ENCODE measurements around the gene KANK4. TPM values are rescaled to one million over a fixed set of nuclear protein-coding genes. Genes with fewer than 3 reads are reported as not detected.

Gene KANK4
- total RNA-seq, 2 experiments from 2014 or later, result not detected

- Mint-ChIP-seq H3K4me3 (no peak overlapping the region), H3K36me3 (ENCODE audit: low read depth) (no peaks in the 10 kb centered on the region), H3K4me1 (ENCODE audit: low read depth) (no peaks in the 10 kb centered on the region), H3K27me3 (peaks cover 8% of the 10 kb centered on the region), H3K27ac (no peak overlapping the region), H3K9me3 (no peaks in the 10 kb centered on the region)
- CTCF ChIA-PET, result no interaction called here
- POLR2A ChIA-PET, result no interaction called here
- ATAC-seq (no peak), DNase-seq (no peak)
- intact Hi-C loops (cut with micrococcal nuclease), result no loop called here
- TF ChIP-seq, protein P1, sequence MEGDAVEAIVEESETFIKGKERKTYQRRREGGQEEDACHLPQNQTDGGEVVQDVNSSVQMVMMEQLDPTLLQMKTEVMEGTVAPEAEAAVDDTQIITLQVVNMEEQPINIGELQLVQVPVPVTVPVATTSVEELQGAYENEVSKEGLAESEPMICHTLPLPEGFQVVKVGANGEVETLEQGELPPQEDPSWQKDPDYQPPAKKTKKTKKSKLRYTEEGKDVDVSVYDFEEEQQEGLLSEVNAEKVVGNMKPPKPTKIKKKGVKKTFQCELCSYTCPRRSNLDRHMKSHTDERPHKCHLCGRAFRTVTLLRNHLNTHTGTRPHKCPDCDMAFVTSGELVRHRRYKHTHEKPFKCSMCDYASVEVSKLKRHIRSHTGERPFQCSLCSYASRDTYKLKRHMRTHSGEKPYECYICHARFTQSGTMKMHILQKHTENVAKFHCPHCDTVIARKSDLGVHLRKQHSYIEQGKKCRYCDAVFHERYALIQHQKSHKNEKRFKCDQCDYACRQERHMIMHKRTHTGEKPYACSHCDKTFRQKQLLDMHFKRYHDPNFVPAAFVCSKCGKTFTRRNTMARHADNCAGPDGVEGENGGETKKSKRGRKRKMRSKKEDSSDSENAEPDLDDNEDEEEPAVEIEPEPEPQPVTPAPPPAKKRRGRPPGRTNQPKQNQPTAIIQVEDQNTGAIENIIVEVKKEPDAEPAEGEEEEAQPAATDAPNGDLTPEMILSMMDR (IDR thresholded peaks at IDR 0.05), result no peak
These were observed 31.0 kb downstream of the KANK4 start for GRCh38 chr1:62288224-62288623.

GRCh38 chr1:62286786-62287224, 32.4 kb downstream of the KANK4 start:
- Mint-ChIP-seq H3K9me3 (no peaks in the 10 kb centered on the region), H3K4me3 (no peak overlapping the region), H3K27me3 (peaks cover 8% of the 10 kb centered on the region), H3K4me1 (ENCODE audit: low read depth) (no peaks in the 10 kb centered on the region), H3K27ac (no peak overlapping the region), H3K36me3 (ENCODE audit: low read depth) (no peaks in the 10 kb centered on the region)
- intact Hi-C loops (cut with micrococcal nuclease), result no loop called here
- ChIA-PET POLR2A (interaction anchor here (0.6 kb wide), 1 partner anchor 26 kb away, joined by 3 read pairs; no protein-coding TSS in a partner anchor), CTCF (no interaction called here)
- DNase-seq (no peak), ATAC-seq (no peak)
- TF ChIP-seq, protein P1 (IDR thresholded peaks at IDR 0.05), result no peak

- ChIA-PET CTCF (no interaction called here), POLR2A (interaction anchor here (0.6 kb wide), 1 partner anchor 26 kb away, joined by 3 read pairs; no protein-coding TSS in a partner anchor)
- intact Hi-C loops (cut with micrococcal nuclease), result no loop called here
These were observed 33.0 kb downstream of the KANK4 start for GRCh38 chr1:62285984-62286785.

DNA sequence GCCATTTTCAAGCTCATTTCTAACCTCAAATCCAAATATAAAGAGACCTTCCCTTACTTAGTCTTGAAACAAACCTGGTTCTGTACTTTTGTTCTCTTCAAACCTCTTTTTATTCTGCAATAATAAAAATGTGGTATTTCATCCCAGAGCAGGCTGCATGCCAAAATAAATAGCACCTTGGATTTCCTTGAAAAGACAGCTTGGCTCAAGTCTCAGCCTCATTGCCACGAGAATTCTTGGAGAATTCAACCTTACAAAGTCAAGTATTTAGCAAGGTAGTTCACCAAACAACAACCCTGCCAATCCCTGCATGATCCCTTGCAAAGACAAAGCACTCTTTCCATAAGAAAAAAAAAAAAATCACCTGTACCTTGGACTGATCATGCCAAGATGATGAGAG, 33.8 kb downstream of the KANK4 start:
- H3K4me1 Mint-ChIP-seq (ENCODE audit: low read depth), result no peaks in the 10 kb centered on the region
- peaks cover 5% of the 10 kb centered on the region for H3K9me3 Mint-ChIP-seq
- ChIA-PET POLR2A (interaction anchor here (1.0 kb wide), 1 partner anchor 436 kb away, joined by 3 read pairs; no protein-coding TSS in a partner anchor), CTCF (interaction anchor here (1.4 kb wide), 2 partner anchors 12 to 141 kb away, joined by 4 to 6 read pairs; no protein-coding TSS in a partner anchor)
- H3K27ac Mint-ChIP-seq, result no peak overlapping the region
- intact Hi-C loops (cut with micrococcal nuclease), result no loop called here
- ATAC-seq (no peak), DNase-seq (no peak)
- H3K4me3 Mint-ChIP-seq, result no peak overlapping the region
- TF ChIP-seq, protein P1 (IDR thresholded peaks at IDR 0.05), result no peak
- no peaks in the 10 kb centered on the region for H3K36me3 Mint-ChIP-seq (ENCODE audit: low read depth)
- peaks cover 7% of the 10 kb centered on the region for H3K27me3 Mint-ChIP-seq

More at GRCh38 chr1:62285984-62286785, 33.0 kb downstream of the KANK4 start:
- no peak for DNase-seq
- TF ChIP-seq, protein P1 (IDR thresholded peaks at IDR 0.05), result no peak
- H3K27me3 Mint-ChIP-seq, result peaks cover 8% of the 10 kb centered on the region
- no peaks in the 10 kb centered on the region for H3K36me3 Mint-ChIP-seq (ENCODE audit: low read depth)
- no peak overlapping the region for H3K27ac Mint-ChIP-seq
- H3K9me3 Mint-ChIP-seq, result no peaks in the 10 kb centered on the region
- no peak overlapping the region for H3K4me3 Mint-ChIP-seq
- ATAC-seq, result no peak
- H3K4me1 Mint-ChIP-seq (ENCODE audit: low read depth), result no peaks in the 10 kb centered on the region

DNA sequence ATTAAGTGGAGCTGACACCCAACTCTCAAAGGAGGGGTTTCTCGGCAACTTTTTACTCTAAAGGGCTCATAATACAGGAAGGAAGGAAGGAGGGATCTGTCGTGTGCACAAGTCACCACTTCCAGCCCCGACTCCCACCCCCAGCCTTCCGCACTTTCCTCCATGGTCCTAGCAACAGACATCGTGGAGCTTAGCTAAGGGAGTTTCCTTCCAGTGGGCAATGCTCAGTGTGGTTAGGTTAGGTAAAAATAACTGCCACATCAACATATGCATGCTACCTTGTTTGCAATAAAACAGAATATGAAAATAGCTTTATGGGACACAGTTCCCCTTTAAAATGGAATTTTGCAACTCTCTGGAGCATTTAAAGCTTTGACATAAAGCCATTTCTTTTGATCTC, 35.2 kb downstream of the KANK4 start:
- CTCF ChIA-PET, result interaction anchor here (1.4 to 1.9 kb wide), 3 partner anchors 10 to 140 kb away, joined by 4 to 8 read pairs (median 6); no protein-coding TSS in a partner anchor
- TF ChIP-seq, protein P1 (IDR thresholded peaks at IDR 0.05), result no peak
- H3K27ac Mint-ChIP-seq, result no peak overlapping the region
- no peaks in the 10 kb centered on the region for H3K4me1 Mint-ChIP-seq (ENCODE audit: low read depth)
- POLR2A ChIA-PET, result interaction anchor here (0.6 kb wide), 1 partner anchor 21 kb away, joined by 3 read pairs; no protein-coding TSS in a partner anchor
- peaks cover 5% of the 10 kb centered on the region for H3K9me3 Mint-ChIP-seq
- no peak for DNase-seq
- H3K4me3 Mint-ChIP-seq, result no peak overlapping the region
- no peak for ATAC-seq
- no peaks in the 10 kb centered on the region for H3K36me3 Mint-ChIP-seq (ENCODE audit: low read depth)
- H3K27me3 Mint-ChIP-seq, result peaks cover 7% of the 10 kb centered on the region
- intact Hi-C loops (cut with micrococcal nuclease), result no loop called here
